GM12878 (cell line): Measurements from ENCODE around the gene ZXDC. TPM values are rescaled to one million over a fixed set of nuclear protein-coding genes. Genes with fewer than 3 reads are reported as not detected.

Experiments used
- ATAC-seq: fragments of 200-7000 bp; cut with Tn5 transposase; 3 replicates; pipeline ENCODE4 v1.9.1; 2020; ENCODE audit warnings: mild to moderate bottlenecking, moderate library complexity
- BruUV-seq: library from RNA; stranded (reverse); fragments of 400-500 nt; replicated peaks from 2 replicates; lab custom pipeline; 2021; lab: Mats Ljungman, UMichigan
- CTCF ChIA-PET: fragments of 300-600 bp; sonication (Branson Sonifier 250); formaldehyde crosslinking; extraction: SDS; loops from one replicate; lab custom pipeline; 2021; ENCODE audit warnings: inconsistent platforms; lab: Yijun Ruan, JAX
- POLR2A ChIA-PET: fragments of 350-600 bp; formaldehyde crosslinking; extraction: SDS; loops from one replicate; lab custom pipeline; 2021; ENCODE audit warnings: inconsistent platforms; lab: Charles Lee
- RAD21 ChIA-PET: fragments of 300-600 bp; sonication (Branson Sonifier 250); formaldehyde crosslinking; loops from one replicate; lab custom pipeline; 2023; ENCODE audit warnings: antibody characterized with exemption; ENCODE audit not compliant: unreplicated experiment; lab: Charles Lee
- SMC1A ChIA-PET: fragments of 300-600 bp; sonication (Branson Sonifier 250); formaldehyde crosslinking; loops from one replicate; lab custom pipeline; 2023; ENCODE audit not compliant: unreplicated experiment, uncharacterized antibody; lab: Charles Lee
- DNase-seq: peaks from one replicate; pipeline ENCODE4 v3.0.0-alpha.2; 2011; ENCODE audit warnings: low read depth, low spot score
- FAIRE-seq: peaks from 3 replicates; lab custom pipeline; 2011; peaks lifted over from hg19 to GRCh38; lab: Jason Lieb, UNC
- H2AFZ ChIP-seq: 2 replicates; pipeline ENCODE4 v1.6.0; 2011; ENCODE audit warnings: low read depth, low read length, control low read depth; ENCODE audit not compliant: control insufficient read depth
- H3K27ac ChIP-seq: 2 replicates; pipeline ENCODE4 v1.5.1; 2011; ENCODE audit warnings: control low read depth; ENCODE audit not compliant: control insufficient read depth, insufficient read depth
- H3K27me3 ChIP-seq, 2 experiments: replicated peaks in 1 of 2; 2 replicates each; pipeline versions ENCODE4 v1.6.0 to v1.6.1; 2011; ENCODE audit warnings: low read length in 1 of 2; ENCODE audit not compliant: control insufficient read depth in 2 of 2, insufficient read depth in 2 of 2
- H3K36me3 ChIP-seq, 2 experiments: 2 replicates each; pipeline ENCODE4 v1.5.1; 2011; ENCODE audit warnings: low read length in 1 of 2; ENCODE audit not compliant: control insufficient read depth in 2 of 2, insufficient read depth in 2 of 2
- H3K4me1 ChIP-seq: 2 replicates; pipeline ENCODE4 v1.6.1; 2011; ENCODE audit warnings: mild to moderate bottlenecking, low read length, moderate library complexity, mixed read lengths; ENCODE audit not compliant: control insufficient read depth, insufficient read depth
- H3K4me2 ChIP-seq: 2 replicates; pipeline ENCODE4 v1.6.0; 2011; ENCODE audit warnings: control low read depth; ENCODE audit not compliant: control insufficient read depth, insufficient read depth
- H3K4me3 ChIP-seq: fragments of 200-600 bp; sonication (generic); 2 replicates; pipeline ENCODE4 v1.5.1; 2016
- H3K79me2 ChIP-seq: 2 replicates; pipeline ENCODE4 v1.6.0; 2011; ENCODE audit warnings: low read length; ENCODE audit not compliant: control insufficient read depth, insufficient read depth
- H3K9ac ChIP-seq: 2 replicates; pipeline ENCODE4 v1.8.0; 2011; ENCODE audit warnings: low read length, control low read depth, mixed read lengths; ENCODE audit not compliant: control insufficient read depth, insufficient read depth
- H3K9me3 ChIP-seq: replicated peaks from 3 replicates; pipeline ENCODE4 v1.5.1; 2011; ENCODE audit warnings: mild to moderate bottlenecking, low read length; ENCODE audit not compliant: control insufficient read depth, insufficient read depth
- H4K20me1 ChIP-seq: 2 replicates; pipeline ENCODE4 v1.6.0; 2011; ENCODE audit not compliant: control insufficient read depth, insufficient read depth
- CBFB ChIP-seq: IDR thresholded peaks from 2 replicates; pipeline ENCODE4 v1.6.1; 2016; ENCODE audit warnings: antibody characterized with exemption, low read depth
- NFIC ChIP-seq: IDR thresholded peaks from 2 replicates; pipeline ENCODE4 v1.6.1; 2012; ENCODE audit warnings: low read depth, mild to moderate bottlenecking, inconsistent platforms, low read length, moderate library complexity
- NFXL1 ChIP-seq: fragments of 450-650 bp; IDR thresholded peaks from 2 replicates; pipeline ENCODE4 v1.6.1; 2017; ENCODE audit warnings: antibody characterized with exemption, mild to moderate bottlenecking, borderline replicate concordance
- NFYA ChIP-seq: IDR thresholded peaks from 2 replicates; pipeline ENCODE4 v1.6.1; 2011; ENCODE audit warnings: low read depth, mild to moderate bottlenecking, low read length, improper control_type of control experiment, borderline replicate concordance
- PAX8 ChIP-seq: fragments of 450-650 bp; IDR thresholded peaks from 2 replicates; pipeline ENCODE4 v1.6.1; 2017; ENCODE audit warnings: mild to moderate bottlenecking, moderate library complexity
- STAT3 ChIP-seq: IDR thresholded peaks from 2 replicates; pipeline ENCODE4 v1.6.1; 2011; ENCODE audit warnings: low read depth, low read length, improper control_type of control experiment
- SUZ12 ChIP-seq: fragments of 200-600 bp; sonication (generic); IDR thresholded peaks from one replicate; pipeline ENCODE4 v1.6.1; 2018; ENCODE audit warnings: antibody characterized with exemption, mild to moderate bottlenecking; ENCODE audit not compliant: unreplicated experiment
- WGBS: methylation state at CpG from one replicate; pipeline ENCODE4 v1.1.6; 2016; ENCODE audit warnings: low lambda C conversion rate; ENCODE audit not compliant: insufficient replicate concordance, insufficient coverage; ENCODE audit errors: missing lambda C conversion rate; 5-methylcytosine and 5-hydroxymethylcytosine counted together
- in situ Hi-C: fragments of 300-500 bp; cut with MboI; formaldehyde crosslinking; loops from 9 replicates; pipeline ENCODE4 v1.14.3; 2018; ENCODE audit warnings: mixed read lengths
- intact Hi-C: fragments of 100-400 bp; cut with micrococcal nuclease; formaldehyde crosslinking; loops from one replicate; pipeline ENCODE4 v1.14.2; 2022; ENCODE audit not compliant: unreplicated experiment
- polyA plus RNA-seq, 11 experiments: library from polyadenylated mRNA; depleted of rRNA in 4 of 11; unstranded in 6 of 11; stranded (reverse) in 5 of 11; fragments of >200 nt; fragmentation: Nextera tagmentation in 4 of 11; fragmentation: Illumina TruSeq in 1 of 11; extraction: Ambion mirVana in 4 of 11; extraction: Trizol in 1 of 11; gene quantifications; 1 replicate in 1 of 11; 2 replicates in 10 of 11; pipeline versions ENCODE4 v1.2.1 to v1.2.3, GENCODE V29; 2011 to 2016; ENCODE audit warnings: inconsistent platforms in 2 of 11, missing spikeins in 2 of 11, low read depth in 1 of 11
- total RNA-seq, 4 experiments: library from RNA; depleted of rRNA in 3 of 4; stranded (reverse); fragments of >200 nt in 3 of 4; fragmentation: Illumina TruSeq in 1 of 4; extraction: Trizol in 1 of 4; gene quantifications; 2 replicates each; pipeline versions ENCODE4 v1.2.1 to v1.2.3, GENCODE V29; 2013 to 2021
- TF ChIP-seq, protein P1 (sequence below): IDR thresholded peaks from 2 replicates; pipeline ENCODE4 v1.6.1; 2012; ENCODE audit warnings: mild to moderate bottlenecking, low read depth, low read length
- TF ChIP-seq, protein P2 (sequence below): IDR thresholded peaks from 2 replicates; pipeline ENCODE4 v1.6.1; 2011; ENCODE audit warnings: borderline replicate concordance, low read depth, mild to moderate bottlenecking, moderate library complexity, mixed read lengths, low read length; ENCODE audit not compliant: insufficient read depth; ENCODE audit errors: extremely low read length
- TF ChIP-seq, protein P3 (sequence below): fragments of 150-350 bp; IDR thresholded peaks from 2 replicates; pipeline ENCODE4 v1.6.1; 2014; ENCODE audit warnings: mild to moderate bottlenecking, low read depth, low read length

The ZXDC gene
- total and polyA plus RNA-seq, 10 of the 15 experiments (the other 5 are each of a cell fraction or from before 2014, with no cell fraction given), result 0.72 to 15.3 (median 8.5) TPM

DNA sequence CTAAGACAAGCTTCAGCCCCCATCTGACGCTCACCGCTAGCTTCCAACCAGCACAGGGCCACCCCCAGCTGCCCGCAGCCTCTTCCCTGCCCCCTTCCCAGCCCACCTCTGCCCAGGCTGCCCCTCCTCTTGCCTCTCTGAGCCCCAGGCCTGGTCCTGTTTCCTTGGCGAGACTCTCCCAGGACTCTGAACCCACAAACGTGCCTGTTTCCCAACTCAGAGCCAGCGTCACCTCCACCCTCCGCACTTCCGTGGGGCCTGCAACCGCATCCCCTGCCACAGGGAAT lies 35.0 kb downstream of the ZXDC start (continued):
- TF ChIP-seq SUZ12 (no peak), STAT3 (no peak), PAX8 (no peak), CBFB (no peak)
- TF ChIP-seq, protein P1, sequence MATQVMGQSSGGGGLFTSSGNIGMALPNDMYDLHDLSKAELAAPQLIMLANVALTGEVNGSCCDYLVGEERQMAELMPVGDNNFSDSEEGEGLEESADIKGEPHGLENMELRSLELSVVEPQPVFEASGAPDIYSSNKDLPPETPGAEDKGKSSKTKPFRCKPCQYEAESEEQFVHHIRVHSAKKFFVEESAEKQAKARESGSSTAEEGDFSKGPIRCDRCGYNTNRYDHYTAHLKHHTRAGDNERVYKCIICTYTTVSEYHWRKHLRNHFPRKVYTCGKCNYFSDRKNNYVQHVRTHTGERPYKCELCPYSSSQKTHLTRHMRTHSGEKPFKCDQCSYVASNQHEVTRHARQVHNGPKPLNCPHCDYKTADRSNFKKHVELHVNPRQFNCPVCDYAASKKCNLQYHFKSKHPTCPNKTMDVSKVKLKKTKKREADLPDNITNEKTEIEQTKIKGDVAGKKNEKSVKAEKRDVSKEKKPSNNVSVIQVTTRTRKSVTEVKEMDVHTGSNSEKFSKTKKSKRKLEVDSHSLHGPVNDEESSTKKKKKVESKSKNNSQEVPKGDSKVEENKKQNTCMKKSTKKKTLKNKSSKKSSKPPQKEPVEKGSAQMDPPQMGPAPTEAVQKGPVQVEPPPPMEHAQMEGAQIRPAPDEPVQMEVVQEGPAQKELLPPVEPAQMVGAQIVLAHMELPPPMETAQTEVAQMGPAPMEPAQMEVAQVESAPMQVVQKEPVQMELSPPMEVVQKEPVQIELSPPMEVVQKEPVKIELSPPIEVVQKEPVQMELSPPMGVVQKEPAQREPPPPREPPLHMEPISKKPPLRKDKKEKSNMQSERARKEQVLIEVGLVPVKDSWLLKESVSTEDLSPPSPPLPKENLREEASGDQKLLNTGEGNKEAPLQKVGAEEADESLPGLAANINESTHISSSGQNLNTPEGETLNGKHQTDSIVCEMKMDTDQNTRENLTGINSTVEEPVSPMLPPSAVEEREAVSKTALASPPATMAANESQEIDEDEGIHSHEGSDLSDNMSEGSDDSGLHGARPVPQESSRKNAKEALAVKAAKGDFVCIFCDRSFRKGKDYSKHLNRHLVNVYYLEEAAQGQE, result no peak

DNA sequence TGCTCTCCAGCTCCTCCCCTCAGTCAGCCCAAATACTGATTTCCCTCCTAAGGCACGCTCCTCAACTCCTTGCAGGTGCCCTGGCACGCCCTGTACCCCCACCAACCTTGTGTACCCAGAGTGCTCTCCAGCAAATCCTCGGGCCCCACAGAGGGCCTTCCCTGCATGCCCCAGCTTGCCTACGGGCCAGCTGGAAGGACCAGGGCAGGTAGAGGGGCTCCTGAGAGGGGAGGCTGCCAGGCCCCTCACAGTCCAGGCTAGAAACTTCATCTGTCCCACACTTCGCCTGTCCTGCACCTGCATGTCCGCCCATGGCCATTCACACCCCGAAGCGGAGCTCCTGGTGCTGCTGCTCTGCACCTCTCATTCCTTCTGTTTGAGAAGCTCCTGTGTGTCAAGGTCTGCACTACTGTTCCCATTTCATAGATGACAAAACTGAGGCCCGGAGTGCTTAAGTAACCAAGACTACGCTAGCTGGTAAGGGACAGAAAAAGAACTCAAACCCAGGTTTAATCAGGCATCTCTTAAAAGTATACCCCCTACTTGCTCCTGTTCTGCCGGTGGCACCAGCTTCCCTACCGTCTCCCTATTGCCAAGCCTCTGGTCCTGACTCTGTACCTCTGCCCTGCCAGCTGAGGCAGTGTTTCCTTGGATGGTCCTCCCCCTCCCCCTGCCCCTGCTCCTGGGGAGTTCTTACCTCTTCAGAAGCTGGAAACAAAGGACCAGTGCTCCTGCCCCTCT lies 35.6 kb downstream of the ZXDC start:
- Histone ChIP-seq H3K27me3 (no peaks in the 10 kb centered on the region), H3K9ac (no peak overlapping the region), H3K4me1 (no peaks in the 10 kb centered on the region), H3K4me3 (no peak overlapping the region), H3K36me3 (peaks cover 0 to 3% of the 10 kb centered on the region in 2 experiments; a peak in 3 of 4 replicates), H4K20me1 (no peaks in the 10 kb centered on the region), H3K4me2 (no peak overlapping the region), H3K9me3 (no peaks in the 10 kb centered on the region), H2AFZ (no peak overlapping the region), H3K79me2 (no peaks in the 10 kb centered on the region), H3K27ac (no peak overlapping the region)
- FAIRE-seq, result no peak
- ChIA-PET RAD21 (no interaction called here), POLR2A (interaction anchor here (0.5 to 1.2 kb wide), 2 partner anchors 10 to 1616 kb away, joined by 3 to 4 read pairs; no protein-coding TSS in a partner anchor), CTCF (interaction anchor here (0.5 to 1.1 kb wide), 2 partner anchors 32 to 241 kb away, joined by 3 to 4 read pairs; no protein-coding TSS in a partner anchor), SMC1A (no interaction called here)
- TF ChIP-seq NFXL1 (no peak), NFIC (no peak), NFYA (no peak)
- TF ChIP-seq, protein P2, sequence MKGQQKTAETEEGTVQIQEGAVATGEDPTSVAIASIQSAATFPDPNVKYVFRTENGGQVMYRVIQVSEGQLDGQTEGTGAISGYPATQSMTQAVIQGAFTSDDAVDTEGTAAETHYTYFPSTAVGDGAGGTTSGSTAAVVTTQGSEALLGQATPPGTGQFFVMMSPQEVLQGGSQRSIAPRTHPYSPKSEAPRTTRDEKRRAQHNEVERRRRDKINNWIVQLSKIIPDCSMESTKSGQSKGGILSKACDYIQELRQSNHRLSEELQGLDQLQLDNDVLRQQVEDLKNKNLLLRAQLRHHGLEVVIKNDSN, result no peak
- TF ChIP-seq, protein P3, sequence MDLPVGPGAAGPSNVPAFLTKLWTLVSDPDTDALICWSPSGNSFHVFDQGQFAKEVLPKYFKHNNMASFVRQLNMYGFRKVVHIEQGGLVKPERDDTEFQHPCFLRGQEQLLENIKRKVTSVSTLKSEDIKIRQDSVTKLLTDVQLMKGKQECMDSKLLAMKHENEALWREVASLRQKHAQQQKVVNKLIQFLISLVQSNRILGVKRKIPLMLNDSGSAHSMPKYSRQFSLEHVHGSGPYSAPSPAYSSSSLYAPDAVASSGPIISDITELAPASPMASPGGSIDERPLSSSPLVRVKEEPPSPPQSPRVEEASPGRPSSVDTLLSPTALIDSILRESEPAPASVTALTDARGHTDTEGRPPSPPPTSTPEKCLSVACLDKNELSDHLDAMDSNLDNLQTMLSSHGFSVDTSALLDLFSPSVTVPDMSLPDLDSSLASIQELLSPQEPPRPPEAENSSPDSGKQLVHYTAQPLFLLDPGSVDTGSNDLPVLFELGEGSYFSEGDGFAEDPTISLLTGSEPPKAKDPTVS, result no peak
- DNase-seq, result no peak
- intact Hi-C loops, result no loop called here
- BruUV-seq, result no TSS peak
- WGBS, result 89% methylated on average over 12 of the region's 12 CpGs
- in situ Hi-C loops, result no loop called here
- no peak for ATAC-seq
